B cell (primary cell): Measurements from ENCODE around the gene TEX264. TPM values are rescaled to one million over a fixed set of nuclear protein-coding genes. Genes with fewer than 3 reads are reported as not detected.

ENCODE experiments used
- ATAC-seq: fragments of 200-7000 bp; cut with Tn5 transposase; one replicate; pipeline ENCODE4 v1.10.0; 2021; ENCODE audit warnings: low read depth, mild to moderate bottlenecking, moderate number of reproducible peaks, moderate library complexity
- CTCF ChIA-PET: fragments of 350-600 bp; sonication (Branson Sonifier 250); formaldehyde crosslinking; loops from one replicate; lab custom pipeline; 2021; ENCODE audit warnings: antibody characterized with exemption, inconsistent platforms; lab: Charles Lee
- POLR2A ChIA-PET: fragments of 350-600 bp; sonication (Branson Sonifier 250); formaldehyde crosslinking; loops from one replicate; lab custom pipeline; 2021; ENCODE audit warnings: antibody characterized with exemption; lab: Charles Lee
- DNase-seq: peaks from one replicate; pipeline ENCODE4 v3.0.0; 2013
- H2AFZ ChIP-seq: 2 replicates; pipeline ENCODE4 v1.6.1; 2012; ENCODE audit warnings: mild to moderate bottlenecking, low read depth, low read length; ENCODE audit not compliant: insufficient read depth, poor library complexity, severe bottlenecking
- H3K27ac ChIP-seq, 2 donors: 1 replicate in 1 of 2; 2 replicates in 1 of 2; pipeline ENCODE4 v1.5.1; 2012 to 2013; ENCODE audit warnings: low read length in 2 of 2, mild to moderate bottlenecking in 2 of 2, moderate library complexity in 1 of 2
- H3K27me3 ChIP-seq, 4 experiments: fragments of 200-600 bp in 1 of 4; sonication (generic) in 1 of 4; replicated peaks in 1 of 4; 1 replicate in 2 of 4; 2 replicates in 2 of 4; pipeline versions ENCODE4 v1.6.1 to v1.7.0; 2013 to 2016; ENCODE audit warnings: low read length in 3 of 4, mild to moderate bottlenecking in 2 of 4, mixed read lengths in 1 of 4, moderate library complexity in 1 of 4; ENCODE audit not compliant: insufficient read depth in 4 of 4, control insufficient read depth in 3 of 4; ENCODE audit errors: control extremely low read depth in 1 of 4
- H3K36me3 ChIP-seq, 2 experiments: replicated peaks in 1 of 2; 1 replicate in 1 of 2; 2 replicates in 1 of 2; pipeline versions ENCODE4 v1.6.1 to v1.7.1; 2013; ENCODE audit warnings: low read length in 1 of 2; ENCODE audit not compliant: insufficient read depth in 2 of 2, control insufficient read depth in 1 of 2; ENCODE audit errors: control extremely low read depth in 1 of 2, extremely low read depth in 1 of 2
- H3K4me1 ChIP-seq, 2 donors: fragments of 200-600 bp in 1 of 2; sonication (generic) in 1 of 2; 1 replicate in 1 of 2; 2 replicates in 1 of 2; pipeline versions ENCODE4 v1.5.1 to v1.6.1; 2013 to 2017; ENCODE audit warnings: low read length in 2 of 2; ENCODE audit not compliant: control insufficient read depth in 2 of 2, insufficient read depth in 2 of 2
- H3K4me2 ChIP-seq: replicated peaks from 2 replicates; pipeline ENCODE3; 2012; ENCODE audit warnings: mild to moderate bottlenecking, low read depth, low read length; ENCODE audit not compliant: poor library complexity, severe bottlenecking
- H3K4me3 ChIP-seq, 5 experiments: fragments of 200-600 bp in 1 of 5; sonication (generic) in 1 of 5; 1 replicate in 3 of 5; 2 replicates in 2 of 5; pipeline versions ENCODE4 v1.5.1 to v1.7.0; 2011 to 2016; ENCODE audit warnings: low read length in 4 of 5, mild to moderate bottlenecking in 4 of 5, low read depth in 2 of 5, control low read depth in 1 of 5, moderate library complexity in 1 of 5; ENCODE audit not compliant: insufficient read depth in 1 of 5; ENCODE audit errors: control extremely low read depth in 1 of 5, extremely low read depth in 1 of 5
- H3K79me2 ChIP-seq: fragments of 200-600 bp; sonication (generic); one replicate; pipeline ENCODE4 v1.6.0; 2016; ENCODE audit warnings: low read length; ENCODE audit not compliant: control insufficient read depth, insufficient read depth
- H3K9ac ChIP-seq: fragments of 200-600 bp; sonication (generic); 2 replicates; pipeline ENCODE4 v1.6.1; 2017; ENCODE audit warnings: mild to moderate bottlenecking, low read length, moderate library complexity
- H3K9me3 ChIP-seq, 3 donors: one replicate each; pipeline versions ENCODE4 v1.6.1 to v1.7.1; 2013; ENCODE audit warnings: low read length in 2 of 3; ENCODE audit not compliant: control insufficient read depth in 2 of 3, insufficient read depth in 1 of 3; ENCODE audit errors: control extremely low read depth in 1 of 3
- H4K20me1 ChIP-seq: 2 replicates; pipeline ENCODE4 v1.6.0; 2012; ENCODE audit warnings: mild to moderate bottlenecking, low read length; ENCODE audit not compliant: insufficient read depth, control insufficient read depth, poor library complexity, severe bottlenecking
- H3K27ac Mint-ChIP-seq: one replicate; pipeline ENCODE4 v1.8.0; 2021; ENCODE audit warnings: mixed read lengths
- H3K27me3 Mint-ChIP-seq: one replicate; pipeline ENCODE4 v1.8.0; 2021; ENCODE audit warnings: mixed read lengths
- H3K4me1 Mint-ChIP-seq: one replicate; pipeline ENCODE4 v1.8.0; 2021; ENCODE audit warnings: mixed read lengths
- H3K4me3 Mint-ChIP-seq: one replicate; pipeline ENCODE4 v1.8.0; 2021; ENCODE audit warnings: mixed read lengths
- H3K9me3 Mint-ChIP-seq: one replicate; pipeline ENCODE4 v1.8.0; 2022; ENCODE audit warnings: mixed read lengths; ENCODE audit not compliant: insufficient read depth
- CTCF ChIP-seq: fragments of 200-600 bp; IDR thresholded peaks from one replicate; pipeline ENCODE4 v1.8.0; 2022; ENCODE audit warnings: antibody characterized with exemption, mild to moderate bottlenecking
- EZH2 ChIP-seq: IDR thresholded peaks from 2 replicates; pipeline ENCODE4 v1.6.1; 2012; ENCODE audit warnings: borderline replicate concordance, low read depth, mild to moderate bottlenecking, moderate library complexity, low read length; ENCODE audit not compliant: insufficient read depth, poor library complexity, severe bottlenecking
- WGBS: methylation state at CpG from one replicate; pipeline ENCODE4 v1.1.5; 2013; ENCODE audit warnings: missing lambda C conversion rate; ENCODE audit not compliant: insufficient coverage; 5-methylcytosine and 5-hydroxymethylcytosine counted together
- intact Hi-C: fragments of 100-400 bp; cut with micrococcal nuclease; formaldehyde crosslinking; loops from one replicate; pipeline ENCODE4 v1.10.0; 2022
- polyA plus RNA-seq: library from polyadenylated mRNA; depleted of rRNA; stranded (reverse); fragments of >200 nt; gene quantifications from 2 replicates; pipeline ENCODE4 v1.2.3, GENCODE V29; 2012
- total RNA-seq, 2 donors: library from RNA; stranded (reverse); fragments of 120-200 nt in 1 of 2; gene quantifications; 1 replicate in 1 of 2; 2 replicates in 1 of 2; pipeline versions ENCODE4 v1.2.3 to v1.2.4, GENCODE V29; 2013 to 2022

TEX264 gene
- total and polyA plus RNA-seq, 2 donors (not counting 1 experiment from before 2014, with no cell fraction given) = 39.1 to 79.7 TPM

GRCh38 chr3:51733859-51734571, 63.0 kb downstream of the TEX264 start:
- WGBS = 93% methylated on average over 2 of the region's 4 CpGs

More at GRCh38 chr3:51733859-51734571, 63.0 kb downstream of the TEX264 start:
- H2AFZ ChIP-seq = no peak overlapping the region
- Mint-ChIP-seq H3K27me3 (peaks cover 46% of the 10 kb centered on the region), H3K4me3 (no peak overlapping the region), H3K9me3 (no peaks in the 10 kb centered on the region), H3K27ac (no peak overlapping the region), H3K4me1 (no peaks in the 10 kb centered on the region)
- intact Hi-C loops = no loop called here
- ChIA-PET POLR2A (no interaction called here), CTCF (interaction anchor here (0.5 kb wide), 1 partner anchor 1336 kb away, joined by 3 read pairs; no protein-coding TSS in a partner anchor)
- H3K9me3 ChIP-seq = peaks cover 0 to 3% (median 1%) of the 10 kb centered on the region in 3 donors
- peaks cover 0 to 2% (median 0%) of the 10 kb centered on the region in 4 experiments for H3K27me3 ChIP-seq
- H3K4me3 ChIP-seq = no peak overlapping the region
- ATAC-seq = no peak
- no peak for DNase-seq
- H3K9ac ChIP-seq = no peak overlapping the region
- no peaks in the 10 kb centered on the region for H4K20me1 ChIP-seq
- no peaks in the 10 kb centered on the region for H3K36me3 ChIP-seq
- H3K27ac ChIP-seq = no peak overlapping the region
- no peak overlapping the region for H3K4me2 ChIP-seq
- no peaks in the 10 kb centered on the region for H3K4me1 ChIP-seq
- TF ChIP-seq CTCF (no peak), EZH2 (no peak)
- no peaks in the 10 kb centered on the region for H3K79me2 ChIP-seq
